DND-41 (cell line): Measurements from ENCODE around the gene RASL10A.

Experiments
- EZH2 ChIP-seq: IDR thresholded peaks from 3 replicates; pipeline ENCODE4 v1.6.1; 2012; ENCODE audit warnings: borderline replicate concordance, low read depth, mild to moderate bottlenecking, moderate library complexity, low read length, inconsistent platforms; ENCODE audit not compliant: severe bottlenecking
- TF ChIP-seq, protein P1 (sequence below): IDR thresholded peaks from 2 replicates; pipeline ENCODE4 v1.5.1; 2012; ENCODE audit warnings: borderline replicate concordance, low read length, moderate library complexity, mild to moderate bottlenecking; ENCODE audit not compliant: poor library complexity, severe bottlenecking; ENCODE audit errors: extremely low read depth

DNA sequence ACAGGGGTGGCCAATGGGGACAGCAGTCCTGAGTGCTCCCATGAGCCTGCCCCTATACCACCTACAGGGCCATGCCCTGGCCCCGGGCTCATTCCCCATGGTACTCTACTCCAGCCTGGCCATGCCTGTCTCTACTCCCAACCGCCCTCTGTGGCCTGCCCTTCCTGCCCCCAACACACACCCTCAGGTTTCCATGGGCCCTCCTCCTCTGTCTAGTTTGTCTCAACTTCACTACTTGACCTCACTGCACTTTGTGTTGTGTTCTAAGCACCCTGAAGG, 26.3 kb upstream of the RASL10A start:
- TF ChIP-seq, protein P1, sequence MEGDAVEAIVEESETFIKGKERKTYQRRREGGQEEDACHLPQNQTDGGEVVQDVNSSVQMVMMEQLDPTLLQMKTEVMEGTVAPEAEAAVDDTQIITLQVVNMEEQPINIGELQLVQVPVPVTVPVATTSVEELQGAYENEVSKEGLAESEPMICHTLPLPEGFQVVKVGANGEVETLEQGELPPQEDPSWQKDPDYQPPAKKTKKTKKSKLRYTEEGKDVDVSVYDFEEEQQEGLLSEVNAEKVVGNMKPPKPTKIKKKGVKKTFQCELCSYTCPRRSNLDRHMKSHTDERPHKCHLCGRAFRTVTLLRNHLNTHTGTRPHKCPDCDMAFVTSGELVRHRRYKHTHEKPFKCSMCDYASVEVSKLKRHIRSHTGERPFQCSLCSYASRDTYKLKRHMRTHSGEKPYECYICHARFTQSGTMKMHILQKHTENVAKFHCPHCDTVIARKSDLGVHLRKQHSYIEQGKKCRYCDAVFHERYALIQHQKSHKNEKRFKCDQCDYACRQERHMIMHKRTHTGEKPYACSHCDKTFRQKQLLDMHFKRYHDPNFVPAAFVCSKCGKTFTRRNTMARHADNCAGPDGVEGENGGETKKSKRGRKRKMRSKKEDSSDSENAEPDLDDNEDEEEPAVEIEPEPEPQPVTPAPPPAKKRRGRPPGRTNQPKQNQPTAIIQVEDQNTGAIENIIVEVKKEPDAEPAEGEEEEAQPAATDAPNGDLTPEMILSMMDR, result no peak
- TF ChIP-seq EZH2, result no peak
